GM21723 (cell line): ENCODE data around the gene NOP16.

Experiments
- ATAC-seq: cut with Tn5 transposase; IDR thresholded peaks from one replicate; pipeline ENCODE4 v1.9.1; 2021; ENCODE audit warnings: mild to moderate bottlenecking, moderate library complexity; ENCODE audit not compliant: unreplicated experiment

The NOP16 gene

GRCh38 chr5:176388444-176389134, at the start of gene NOP16, which contains the start of gene HIGD2A:
NOP16 (minus strand) TSS chr5:176388598; CDS start chr5:176388539, 59 bp downstream.
HIGD2A (plus strand) TSS chr5:176388751; CDS start chr5:176388820, 69 bp downstream.
- peak; percentile 88 for ATAC-seq

- ATAC-seq: no peak
These were observed 48.3 kb upstream of the NOP16 start for GRCh38 chr5:176436656-176437055.

GRCh38 chr5:176432707-176433106, 44.3 kb upstream of the NOP16 start:
- ATAC-seq: no peak

- ATAC-seq: no peak
These were observed 41.6 kb upstream of the NOP16 start for GRCh38 chr5:176429972-176430371.

GRCh38 chr5:176427971-176428370, 39.6 kb upstream of the NOP16 start:
- no peak for ATAC-seq

- ATAC-seq: no peak
These were observed 38.5 kb upstream of the NOP16 start for GRCh38 chr5:176426876-176427275.

GRCh38 chr5:176425791-176426190, 37.4 kb upstream of the NOP16 start:
- no peak for ATAC-seq

GRCh38 chr5:176425138-176425537, 36.7 kb upstream of the NOP16 start:
- ATAC-seq: no peak

- no peak for ATAC-seq
These were observed 35.8 kb upstream of the NOP16 start for GRCh38 chr5:176424181-176424580.

- no peak for ATAC-seq
These were observed 32.7 kb upstream of the NOP16 start for GRCh38 chr5:176420972-176421544.

GRCh38 chr5:176420086-176420485, 31.7 kb upstream of the NOP16 start:
- ATAC-seq: no peak

- ATAC-seq: no peak
These were observed 29.9 kb upstream of the NOP16 start for GRCh38 chr5:176418251-176418650.

GRCh38 chr5:176416965-176417364, 28.6 kb upstream of the NOP16 start:
- ATAC-seq: no peak

- ATAC-seq: peak; percentile 94
These were observed 27.8 kb upstream of the NOP16 start, which contains the start of gene CLTB for GRCh38 chr5:176415952-176416924. CLTB (minus strand) TSS chr5:176416539; CDS start chr5:176416363, 176 bp downstream.

GRCh38 chr5:176415240-176415951, 27.0 kb upstream of the NOP16 start:
- no peak for ATAC-seq

GRCh38 chr5:176414704-176415103, 26.3 kb upstream of the NOP16 start:
- no peak for ATAC-seq

- ATAC-seq: no peak
These were observed 25.4 kb upstream of the NOP16 start for GRCh38 chr5:176413709-176414191.

GRCh38 chr5:176413255-176413565, 24.8 kb upstream of the NOP16 start:
- no peak for ATAC-seq

GRCh38 chr5:176412517-176413254, 24.3 kb upstream of the NOP16 start:
- no peak for ATAC-seq
